ENCODE measurements around the gene KCNK2.

Gene KCNK2

GRCh38 chr1:215095524-215095923 is 13.0 kb downstream of the KCNK2 start:
- DNase-seq (ENCODE audit: low spot score): no peak

- DNase-seq (ENCODE audit: low spot score): no peak
These were observed 19.0 kb downstream of the KCNK2 start for GRCh38 chr1:215101511-215101910.

GRCh38 chr1:215104283-215104682 is 21.7 kb downstream of the KCNK2 start:
- no peak for DNase-seq (ENCODE audit: low spot score)

- no peak for DNase-seq (ENCODE audit: low spot score)
These were observed 23.5 kb downstream of the KCNK2 start for GRCh38 chr1:215106067-215106466.

- no peak for DNase-seq (ENCODE audit: low spot score)
These were observed 26.6 kb downstream of the KCNK2 start for GRCh38 chr1:215109171-215109570.

GRCh38 chr1:215111916-215112315 is 29.4 kb downstream of the KCNK2 start:
- DNase-seq (ENCODE audit: low spot score): no peak

- DNase-seq (ENCODE audit: low spot score): no peak
These were observed 31.2 kb downstream of the KCNK2 start for GRCh38 chr1:215113776-215114153.

GRCh38 chr1:215114154-215114933 is 31.8 kb downstream of the KCNK2 start:
- DNase-seq (ENCODE audit: low spot score): peak; percentile 77

- no peak for DNase-seq (ENCODE audit: low spot score)
These were observed 33.2 kb downstream of the KCNK2 start for GRCh38 chr1:215115760-215116159.

GRCh38 chr1:215118081-215118480 is 35.5 kb downstream of the KCNK2 start:
- DNase-seq (ENCODE audit: low spot score): no peak

GRCh38 chr1:215119056-215119455 is 36.5 kb downstream of the KCNK2 start:
- DNase-seq (ENCODE audit: low spot score): no peak

- no peak for DNase-seq (ENCODE audit: low spot score)
These were observed 37.3 kb downstream of the KCNK2 start for GRCh38 chr1:215119719-215120365.

- DNase-seq (ENCODE audit: low spot score): no peak
These were observed 46.0 kb downstream of the KCNK2 start for GRCh38 chr1:215128504-215128903.

GRCh38 chr1:215131291-215131690 is 48.8 kb downstream of the KCNK2 start:
- no peak for DNase-seq (ENCODE audit: low spot score)

- no peak for DNase-seq (ENCODE audit: low spot score)
These were observed 49.6 kb downstream of the KCNK2 start for GRCh38 chr1:215132156-215132555.

- no peak for DNase-seq (ENCODE audit: low spot score)
These were observed 51.0 kb downstream of the KCNK2 start for GRCh38 chr1:215133532-215133931.

- DNase-seq (ENCODE audit: low spot score): no peak
These were observed 55.4 kb downstream of the KCNK2 start for GRCh38 chr1:215137985-215138384.

GRCh38 chr1:215140135-215140534 is 57.6 kb downstream of the KCNK2 start:
- no peak for DNase-seq (ENCODE audit: low spot score)

GRCh38 chr1:215141460-215141859 is 58.9 kb downstream of the KCNK2 start:
- no peak for DNase-seq (ENCODE audit: low spot score)

- no peak for DNase-seq (ENCODE audit: low spot score)
These were observed 61.0 kb downstream of the KCNK2 start for GRCh38 chr1:215143497-215143896.

- peak; percentile 10 for DNase-seq (ENCODE audit: low spot score)
These were observed 63.9 kb downstream of the KCNK2 start for GRCh38 chr1:215146240-215146975.

- DNase-seq (ENCODE audit: low spot score): no peak
These were observed 64.5 kb downstream of the KCNK2 start for GRCh38 chr1:215147024-215147423.
